ENCODE results near the gene NELFB. TPM values are rescaled to one million over a fixed set of nuclear protein-coding genes. Genes with fewer than 3 reads are reported as not detected.
A peak's percentile ranks its signal among the peaks of the same experiment; 100 is the strongest.

NELFB gene
- total RNA-seq, 2 donors from 2014 or later, result 33.2 to 37.8 TPM

DNA sequence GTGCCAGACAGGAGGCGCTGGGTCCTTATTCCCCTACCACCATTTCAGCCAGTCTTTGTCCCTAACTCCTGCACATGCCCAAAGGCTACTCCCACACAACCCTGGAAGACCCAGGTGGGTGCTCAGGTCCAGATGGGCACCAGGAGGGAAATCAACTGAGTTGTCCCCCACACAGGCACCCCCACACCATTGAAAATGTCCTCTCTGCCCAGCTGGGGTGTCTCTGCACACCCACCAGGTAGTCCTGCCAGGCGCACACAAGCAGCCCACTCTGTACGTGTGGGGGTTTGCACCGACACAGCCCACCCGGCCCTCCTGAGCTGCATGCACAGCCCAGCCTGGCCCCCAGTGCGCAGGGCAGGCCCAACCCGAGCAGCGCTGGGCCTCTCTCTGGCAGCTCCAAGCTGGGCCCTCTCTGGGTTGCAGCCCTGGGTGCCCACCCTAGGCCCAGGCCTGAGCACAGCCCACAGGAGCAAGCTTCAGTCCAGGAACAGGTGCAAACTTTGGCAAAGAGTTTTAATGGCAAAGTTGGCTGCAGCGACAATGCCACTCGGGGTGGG, 35.3 kb upstream of the NELFB start:
- Mint-ChIP-seq H3K4me1 (peaks cover 2% of the 10 kb centered on the region), H3K27me3 (no peaks in the 10 kb centered on the region), H3K4me3 (no peak overlapping the region), H3K36me3 (ENCODE audit: low read depth) (no peaks in the 10 kb centered on the region), H3K27ac (no peak overlapping the region)
- H3K9me3 ChIP-seq (ENCODE audit: control insufficient read depth, low read length, poor library complexity, severe bottlenecking), result no peaks in the 10 kb centered on the region
- DNase-seq (no peak), ATAC-seq (no peak)

DNA sequence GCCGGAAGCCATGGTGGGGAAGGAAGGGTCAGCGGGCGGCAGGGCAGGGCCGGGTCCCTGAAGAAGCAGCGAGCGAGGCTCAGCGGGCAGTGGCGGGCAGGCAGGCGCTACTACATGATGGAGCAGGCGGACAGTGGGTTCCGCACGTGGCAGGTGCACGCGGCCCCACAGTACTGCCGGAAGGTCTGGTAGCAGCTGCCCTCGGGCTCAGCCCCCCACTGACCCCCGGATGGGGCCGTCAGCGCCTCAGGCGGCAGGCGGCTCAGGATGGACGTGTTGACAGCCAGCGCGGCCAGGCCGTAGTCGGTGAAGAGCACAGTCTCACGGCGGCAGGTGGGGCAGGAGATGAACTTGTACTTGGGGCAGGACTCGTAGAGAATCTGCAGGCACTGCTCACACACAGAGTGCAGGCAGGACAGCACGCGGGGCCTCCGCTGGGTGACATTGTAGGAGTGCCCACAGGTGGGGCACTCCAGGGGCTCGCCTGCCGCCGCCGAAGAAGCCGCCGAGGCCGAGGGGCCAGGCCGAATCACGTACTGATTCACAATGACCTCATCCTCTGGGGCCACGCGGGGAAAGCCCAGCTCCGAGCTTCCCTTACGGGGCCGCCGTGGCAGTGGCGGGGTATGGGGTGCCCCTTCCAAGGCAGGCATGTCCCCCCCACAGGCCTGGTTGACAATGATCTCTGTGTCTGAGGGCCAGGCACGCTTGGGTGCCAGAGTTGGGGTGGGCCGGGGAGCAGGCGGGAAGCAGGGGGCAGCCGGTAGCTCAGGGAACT, 34.6 kb upstream of the NELFB start:
- no peaks in the 10 kb centered on the region for H3K9me3 ChIP-seq (ENCODE audit: control insufficient read depth, low read length, poor library complexity, severe bottlenecking)
- peak overlapping the region; percentile 52 for H3K4me3 Mint-ChIP-seq
- H3K36me3 Mint-ChIP-seq (ENCODE audit: low read depth), result no peaks in the 10 kb centered on the region
- DNase-seq (no peak), ATAC-seq (no peak)
- no peak overlapping the region for H3K27ac Mint-ChIP-seq
- no peaks in the 10 kb centered on the region for H3K27me3 Mint-ChIP-seq
- peaks cover 2% of the 10 kb centered on the region for H3K4me1 Mint-ChIP-seq

DNA sequence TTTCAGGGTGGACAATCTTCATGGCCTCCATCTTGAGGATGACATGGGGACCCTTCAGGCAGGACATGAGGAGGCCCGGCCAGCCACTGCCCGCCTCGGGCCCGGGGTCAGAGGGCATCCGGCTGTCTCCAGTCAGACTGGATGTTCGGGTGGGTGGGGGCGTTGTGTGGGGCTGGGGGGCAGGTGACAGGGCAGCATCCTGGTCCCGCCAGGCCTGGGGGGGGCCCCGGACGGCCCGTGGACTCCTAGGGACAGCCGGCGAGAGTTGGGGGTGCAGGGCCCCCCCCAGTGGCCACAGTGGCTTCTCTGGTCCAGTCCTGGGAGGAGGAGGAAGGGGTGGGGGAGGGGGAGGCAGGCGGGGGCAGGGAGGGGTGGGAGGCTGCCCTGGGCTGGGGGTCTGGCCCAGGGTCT, 34.0 kb upstream of the NELFB start:
- Mint-ChIP-seq H3K4me1 (peaks cover 2% of the 10 kb centered on the region), H3K27ac (no peak overlapping the region), H3K36me3 (ENCODE audit: low read depth) (no peaks in the 10 kb centered on the region), H3K27me3 (no peaks in the 10 kb centered on the region), H3K4me3 (peak overlapping the region; percentile 52)
- ATAC-seq (no peak), DNase-seq (no peak)
- no peaks in the 10 kb centered on the region for H3K9me3 ChIP-seq (ENCODE audit: control insufficient read depth, low read length, poor library complexity, severe bottlenecking)

DNA sequence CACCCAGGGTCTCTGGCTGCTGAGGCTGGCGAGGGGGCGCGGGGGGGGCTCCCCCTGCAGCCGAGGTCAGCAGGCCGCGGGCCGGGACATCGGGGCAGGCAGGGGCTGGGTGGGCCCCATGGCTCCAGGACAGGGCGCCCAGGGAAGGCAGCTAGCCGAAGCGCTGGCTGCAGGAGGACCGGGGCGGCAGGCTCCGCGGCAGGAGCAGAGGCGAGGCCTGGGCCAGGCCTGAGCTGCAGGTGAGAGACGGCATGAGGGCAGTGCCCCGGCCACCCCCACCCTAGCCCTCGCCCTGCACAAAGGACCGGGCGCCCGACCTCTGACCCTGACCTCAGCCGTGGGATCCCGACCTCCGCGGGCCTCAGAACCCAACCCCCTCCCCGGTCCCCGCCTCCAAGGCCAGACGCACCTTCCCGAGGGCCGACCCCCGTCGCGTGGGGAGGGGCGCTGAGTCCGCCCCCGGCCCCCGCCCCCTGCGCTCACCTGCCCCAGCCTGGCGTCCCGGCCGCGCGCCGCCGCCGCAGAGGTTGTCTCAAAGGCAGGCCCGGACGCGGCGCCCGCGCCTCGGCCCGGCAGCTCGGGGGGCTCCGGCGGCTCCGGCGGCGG, 33.5 kb upstream of the NELFB start:
- Mint-ChIP-seq H3K4me1 (peaks cover 2% of the 10 kb centered on the region), H3K36me3 (ENCODE audit: low read depth) (no peaks in the 10 kb centered on the region), H3K27ac (no peak overlapping the region), H3K4me3 (no peak overlapping the region), H3K27me3 (no peaks in the 10 kb centered on the region)
- no peaks in the 10 kb centered on the region for H3K9me3 ChIP-seq (ENCODE audit: control insufficient read depth, low read length, poor library complexity, severe bottlenecking)
- no peak for DNase-seq
- ATAC-seq, result no peak

DNA sequence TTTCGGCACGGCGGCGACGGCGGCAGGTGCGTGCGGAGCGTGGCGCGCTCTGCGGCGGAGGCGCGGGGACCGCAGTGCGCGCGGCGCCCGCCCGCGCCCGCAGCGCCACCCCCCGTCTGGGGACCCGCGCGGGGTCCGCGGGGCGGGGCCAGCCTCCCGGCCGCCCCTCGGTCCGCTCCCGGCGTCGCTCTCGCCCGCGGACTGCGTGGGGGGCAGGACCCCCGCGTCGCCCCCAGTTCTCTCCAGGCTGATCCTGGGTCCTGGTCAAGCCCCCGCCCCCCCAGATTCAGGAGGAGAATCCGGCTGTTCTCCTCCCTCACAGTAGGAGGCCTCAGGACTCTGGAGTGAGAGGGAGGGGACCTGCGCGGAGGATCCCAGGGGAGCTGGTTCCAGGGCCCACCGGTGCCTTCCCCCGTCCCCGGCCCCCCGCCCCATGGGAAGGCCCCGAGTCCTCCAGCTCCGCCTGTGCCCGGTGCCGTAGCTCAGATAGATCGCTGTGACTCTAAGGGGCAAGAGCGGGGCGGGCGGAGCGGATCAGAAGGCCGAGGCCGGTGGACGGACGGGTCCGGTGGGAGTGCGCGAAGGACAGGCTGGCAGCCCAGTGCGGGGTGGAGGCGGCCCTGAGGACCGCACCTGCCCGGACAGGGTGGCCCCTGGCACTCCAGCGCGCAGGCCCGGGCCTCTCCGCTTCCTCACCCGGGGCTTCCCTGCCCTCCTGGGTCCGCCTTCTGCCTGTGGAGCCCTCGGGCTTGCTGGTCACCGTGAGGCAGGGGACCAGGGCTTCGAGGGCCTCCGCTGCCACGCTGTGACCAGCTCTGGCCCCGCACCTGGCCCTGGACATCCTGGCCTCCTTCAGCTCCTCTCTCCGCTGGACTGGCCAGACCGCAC, 32.7 kb upstream of the NELFB start, which contains the start of gene RNF208:
Gene RNF208, minus strand, starts transcription at position 51 of the 888 bp plus-strand sequence. CDS start 1,028 bp downstream, outside the sequence.
- peaks cover 3% of the 10 kb centered on the region for H3K4me1 Mint-ChIP-seq
- no peak for DNase-seq

DNA sequence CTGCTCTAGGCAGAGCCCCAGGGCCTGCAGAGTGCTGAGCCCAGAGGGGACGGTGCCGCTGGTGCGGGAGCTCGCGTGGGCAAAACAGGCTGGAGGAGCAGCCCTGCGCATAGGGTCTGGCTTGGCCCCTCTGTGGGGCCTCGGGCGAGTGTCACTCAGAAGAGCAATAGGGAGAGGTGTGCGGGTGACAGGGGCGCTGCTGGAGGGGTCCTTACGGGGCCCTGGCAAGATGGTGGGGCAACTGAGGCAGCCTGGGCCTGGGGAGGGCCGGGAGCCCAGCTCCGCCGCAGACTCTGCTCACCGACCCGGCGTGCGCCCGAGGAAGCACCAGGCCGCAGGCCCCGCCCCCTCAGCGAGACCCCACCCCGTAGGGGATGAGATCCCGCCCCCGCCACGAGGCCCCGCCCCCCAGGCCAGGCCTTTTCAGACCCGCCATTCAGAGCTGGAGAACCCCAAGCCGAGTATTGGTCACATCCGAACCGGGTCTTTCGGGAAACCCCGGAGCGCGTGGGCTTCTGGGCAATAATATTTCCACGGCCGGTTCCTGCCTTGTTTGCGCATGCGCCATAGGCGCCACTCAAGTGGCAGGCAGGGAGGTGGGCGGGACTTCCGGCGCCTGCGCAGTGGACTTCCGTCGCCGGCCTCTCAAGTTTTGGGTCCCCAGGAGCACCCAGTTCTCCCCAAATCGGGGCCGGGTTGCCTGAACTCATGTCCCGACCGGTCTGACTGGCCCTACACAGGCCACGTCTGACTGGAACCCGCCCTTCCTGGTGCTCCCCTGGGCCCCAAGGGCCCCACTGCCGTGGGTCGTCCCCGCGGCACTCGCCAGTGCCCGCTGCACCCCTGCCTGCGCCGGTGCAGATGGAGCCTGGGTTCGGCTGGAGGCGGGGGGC, 31.8 kb upstream of the NELFB start:
- ATAC-seq, result peak; percentile 95
- Mint-ChIP-seq H3K36me3 (ENCODE audit: low read depth) (peaks cover 2% of the 10 kb centered on the region), H3K27me3 (peaks cover 6% of the 10 kb centered on the region), H3K4me1 (peaks cover 6% of the 10 kb centered on the region), H3K27ac (peak overlapping the region; percentile 16), H3K4me3 (peak overlapping the region; percentile 82)
- DNase-seq, result peak; percentile 93 to 97 (median 95)
- H3K9me3 ChIP-seq (ENCODE audit: control insufficient read depth, low read length, poor library complexity, severe bottlenecking), result no peaks in the 10 kb centered on the region

More for the DNA sequence above, 32.7 kb upstream of the NELFB start, which contains the start of gene RNF208:
- no peak for ATAC-seq
- H3K36me3 Mint-ChIP-seq (ENCODE audit: low read depth), result no peaks in the 10 kb centered on the region
- H3K9me3 ChIP-seq (ENCODE audit: control insufficient read depth, low read length, poor library complexity, severe bottlenecking), result no peaks in the 10 kb centered on the region
- peak within 1 kb of the TSS; percentile 82 for H3K4me3 Mint-ChIP-seq
- peaks cover 2% of the 10 kb centered on the region for H3K27me3 Mint-ChIP-seq
- no peak within 1 kb of the TSS for H3K27ac Mint-ChIP-seq

DNA sequence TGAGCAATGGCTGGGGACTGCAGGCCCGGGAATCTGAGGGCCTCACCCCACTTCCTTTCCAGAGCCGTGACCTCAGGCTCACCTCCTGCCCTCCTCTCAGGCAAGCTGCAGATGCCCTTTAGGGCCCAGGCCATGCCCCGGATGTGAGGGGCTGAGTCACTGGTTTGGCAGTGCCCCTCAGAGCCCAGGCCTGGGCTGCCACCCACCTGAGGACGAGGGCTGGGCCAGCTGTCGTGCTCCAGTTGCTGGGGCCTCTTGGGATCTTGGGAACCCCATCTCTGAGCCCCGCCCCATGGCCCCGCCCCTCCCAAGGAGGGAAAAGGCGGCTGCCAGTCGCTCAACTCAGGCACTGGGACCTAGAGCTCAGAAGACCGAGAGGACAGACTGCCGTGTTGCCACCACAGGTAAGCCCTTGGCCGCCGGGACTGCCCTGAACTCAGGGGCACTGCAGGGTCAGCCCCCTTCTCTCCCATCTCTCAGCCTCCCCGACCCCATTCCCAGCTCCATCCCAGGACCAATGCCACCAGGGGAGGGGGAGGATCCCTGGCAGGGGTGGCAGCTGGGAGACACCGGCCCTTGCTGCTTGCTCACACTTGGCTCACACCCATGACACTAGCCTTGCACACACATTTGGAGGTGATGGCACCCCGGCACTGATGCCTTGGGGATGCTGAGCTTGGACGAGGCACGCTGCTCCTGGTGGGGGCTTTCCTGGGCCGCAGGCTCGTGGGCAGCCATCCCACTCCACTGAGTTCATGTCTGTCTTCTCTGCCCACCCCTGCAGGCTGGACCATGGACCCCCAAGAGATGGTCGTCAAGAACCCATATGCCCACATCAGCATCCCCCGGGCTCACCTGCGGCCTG, 30.1 kb upstream of the NELFB start, which contains the start of gene CYSRT1:
Gene CYSRT1, plus strand, starts transcription at position 345 of the 865 bp plus-strand sequence. Its CDS starts 448 bp downstream, at position 793.
- Mint-ChIP-seq H3K4me1 (peaks cover 6% of the 10 kb centered on the region), H3K36me3 (ENCODE audit: low read depth) (peaks cover 2% of the 10 kb centered on the region), H3K27ac (peak within 1 kb of the TSS; percentile 16), H3K27me3 (peaks cover 6% of the 10 kb centered on the region), H3K4me3 (peak within 1 kb of the TSS; percentile 82)
- no peaks in the 10 kb centered on the region for H3K9me3 ChIP-seq (ENCODE audit: control insufficient read depth, low read length, poor library complexity, severe bottlenecking)
- DNase-seq (no peak), ATAC-seq (no peak)

DNA sequence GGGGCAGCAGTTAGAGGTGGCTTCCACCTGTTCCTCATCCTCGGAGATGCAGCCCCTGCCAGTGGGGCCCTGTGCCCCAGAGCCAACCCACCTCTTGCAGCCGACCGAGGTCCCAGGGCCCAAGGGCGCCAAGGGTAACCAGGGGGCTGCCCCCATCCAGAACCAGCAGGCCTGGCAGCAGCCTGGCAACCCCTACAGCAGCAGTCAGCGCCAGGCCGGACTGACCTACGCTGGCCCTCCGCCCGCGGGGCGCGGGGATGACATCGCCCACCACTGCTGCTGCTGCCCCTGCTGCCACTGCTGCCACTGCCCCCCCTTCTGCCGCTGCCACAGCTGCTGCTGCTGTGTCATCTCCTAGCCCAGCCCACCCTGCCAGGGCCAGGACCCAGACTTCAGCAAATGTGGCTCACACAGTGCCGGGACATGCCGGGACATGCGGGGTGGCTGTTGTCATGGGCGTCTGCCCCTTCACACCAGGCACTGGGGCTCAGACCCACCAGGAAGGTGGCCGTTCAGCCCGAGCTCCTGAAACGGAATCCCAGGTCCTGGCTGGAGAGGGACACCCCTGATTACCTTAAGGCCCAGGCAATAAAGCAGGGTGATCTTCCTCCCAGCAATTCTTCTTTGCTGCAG, 29.3 kb upstream of the NELFB start:
- ATAC-seq, result no peak
- no peak for DNase-seq
- peaks cover 6% of the 10 kb centered on the region for H3K27me3 Mint-ChIP-seq
- H3K36me3 Mint-ChIP-seq (ENCODE audit: low read depth), result peaks cover 2% of the 10 kb centered on the region
- H3K27ac Mint-ChIP-seq, result no peak overlapping the region
- H3K4me3 Mint-ChIP-seq, result no peak overlapping the region
- peaks cover 6% of the 10 kb centered on the region for H3K4me1 Mint-ChIP-seq
- no peaks in the 10 kb centered on the region for H3K9me3 ChIP-seq (ENCODE audit: control insufficient read depth, low read length, poor library complexity, severe bottlenecking)

DNA sequence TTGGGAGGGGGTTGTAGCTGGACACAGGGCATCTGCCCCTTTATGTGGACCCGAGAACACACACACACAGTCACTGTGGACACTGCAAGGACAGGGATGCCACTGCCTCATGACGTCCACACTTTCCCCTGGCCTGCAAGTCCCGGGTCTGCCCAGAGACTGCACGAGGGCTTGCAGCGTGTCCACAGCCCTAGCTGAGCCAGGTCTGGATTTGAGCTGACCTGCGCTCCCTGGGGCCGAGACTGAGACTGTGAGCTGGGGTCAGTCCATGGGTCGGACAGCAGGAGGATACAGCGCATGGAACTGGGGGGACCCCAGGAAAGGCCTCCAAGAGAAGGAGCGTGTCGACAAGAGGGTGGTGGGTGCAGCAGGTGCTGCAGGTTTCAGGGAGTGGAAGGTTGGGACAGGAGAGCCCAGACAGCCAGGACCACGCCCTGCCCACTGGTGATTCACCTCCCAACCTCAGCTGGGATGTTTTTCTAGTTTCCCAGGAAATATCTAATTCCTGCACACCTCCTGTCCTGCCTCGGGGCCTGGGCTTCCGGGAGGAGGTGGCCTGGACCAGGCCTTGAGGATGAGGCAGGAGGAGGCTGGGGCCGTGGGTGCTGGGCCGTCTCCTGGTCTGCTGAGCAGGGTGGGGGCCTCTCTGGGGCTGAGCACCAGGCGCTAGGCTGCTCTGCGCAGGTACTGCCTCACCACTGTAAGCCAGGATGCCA, 28.6 kb upstream of the NELFB start:
- H3K9me3 ChIP-seq (ENCODE audit: control insufficient read depth, low read length, poor library complexity, severe bottlenecking), result no peaks in the 10 kb centered on the region
- Mint-ChIP-seq H3K4me3 (no peak overlapping the region), H3K27me3 (peaks cover 6% of the 10 kb centered on the region), H3K4me1 (peaks cover 6% of the 10 kb centered on the region), H3K27ac (no peak overlapping the region), H3K36me3 (ENCODE audit: low read depth) (peaks cover 2% of the 10 kb centered on the region)
- ATAC-seq, result no peak
- no peak for DNase-seq

DNA sequence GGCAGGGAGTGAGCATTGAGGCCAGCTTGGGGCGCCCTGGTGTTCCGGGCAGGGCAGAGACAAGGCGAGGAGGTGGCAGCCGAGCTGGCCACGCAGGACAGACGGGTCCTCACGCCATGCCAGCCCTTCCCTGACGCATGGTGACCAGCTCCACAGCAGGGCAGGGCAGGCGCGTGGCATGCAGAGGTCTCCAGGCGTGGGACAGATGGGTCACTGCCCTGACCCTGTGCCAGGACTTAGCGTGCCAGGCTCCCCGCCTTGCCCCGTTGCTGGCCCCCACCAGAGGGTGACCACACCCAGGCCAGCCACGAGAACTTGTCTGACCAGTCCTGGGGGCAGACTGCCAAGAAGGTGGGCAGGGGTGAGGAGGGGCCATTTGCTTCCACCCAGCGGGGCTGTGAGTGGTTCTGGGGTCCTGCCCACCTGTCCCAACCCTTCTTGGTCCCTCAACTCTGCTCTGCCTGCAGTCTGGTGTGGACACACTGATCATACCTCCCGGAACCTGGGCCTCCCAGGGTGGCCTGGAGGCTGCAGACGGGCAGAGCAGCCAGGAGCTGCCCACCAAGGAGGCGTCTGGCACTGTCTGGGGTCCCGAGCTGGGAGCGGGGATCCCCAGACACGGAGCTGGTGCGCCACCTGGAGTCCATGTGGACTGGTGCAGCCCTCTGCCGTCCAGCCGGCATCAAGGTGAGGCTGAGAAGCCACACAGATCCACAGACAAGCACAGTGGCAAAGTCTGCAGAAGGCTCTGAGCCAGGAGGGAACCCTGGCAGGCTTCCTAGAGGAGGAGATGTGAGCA, 27.9 kb upstream of the NELFB start, which contains the start of gene RNF224:
Gene RNF224, plus strand, starts transcription at position 449 of the 799 bp plus-strand sequence. CDS start 834 bp downstream, outside the sequence.
- no peaks in the 10 kb centered on the region for H3K9me3 ChIP-seq (ENCODE audit: control insufficient read depth, low read length, poor library complexity, severe bottlenecking)
- peaks cover 6% of the 10 kb centered on the region for H3K4me1 Mint-ChIP-seq
- no peak within 1 kb of the TSS for H3K27ac Mint-ChIP-seq
- peaks cover 6% of the 10 kb centered on the region for H3K27me3 Mint-ChIP-seq
- H3K4me3 Mint-ChIP-seq, result no peak within 1 kb of the TSS
- DNase-seq (peak; percentile 67 to 75 (median 70)), ATAC-seq (peak; percentile 43)
- H3K36me3 Mint-ChIP-seq (ENCODE audit: low read depth), result peaks cover 2% of the 10 kb centered on the region
